ENCODE data around the gene GPRC5B.

DNA sequence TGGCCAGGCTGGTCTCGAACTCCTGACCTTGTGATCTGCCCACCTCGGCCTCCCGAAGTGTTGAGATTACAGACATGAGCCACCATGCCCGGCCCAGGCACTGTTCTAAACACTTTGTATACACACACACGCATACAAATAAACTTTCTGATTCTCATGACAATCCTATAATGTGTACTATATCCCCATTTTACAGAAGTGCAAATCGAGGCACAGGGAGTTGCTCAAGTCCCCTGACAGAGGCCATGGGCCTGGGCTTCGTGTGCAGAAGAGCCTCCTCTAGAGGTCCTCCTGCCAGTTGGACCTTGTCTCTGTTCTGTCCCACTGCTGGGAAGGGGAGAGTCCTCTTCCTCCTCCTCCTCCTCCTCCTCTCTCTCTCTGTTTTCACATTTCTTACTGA is 9.9 kb upstream of the GPRC5B start:
- no peak for TF ChIP-seq PHF8 (IDR thresholded peaks at IDR 0.05; ENCODE audit: borderline replicate concordance, low read depth)
- no peak for TF ChIP-seq MAX (IDR thresholded peaks at IDR 0.05)
- TF ChIP-seq MYC (IDR thresholded peaks at IDR 0.05; ENCODE audit: borderline replicate concordance, low read length) = no peak
- no peak for TF ChIP-seq CEBPB (IDR thresholded peaks at IDR 0.05)
- no peak for TF ChIP-seq JUNB (IDR thresholded peaks at IDR 0.05)
- no peak for TF ChIP-seq NFE2L2 (conservative IDR thresholded peaks at IDR 0.05; ENCODE audit: low read length)
- TF ChIP-seq EP300 (IDR thresholded peaks at IDR 0.05) = no peak
- TF ChIP-seq, protein P1, sequence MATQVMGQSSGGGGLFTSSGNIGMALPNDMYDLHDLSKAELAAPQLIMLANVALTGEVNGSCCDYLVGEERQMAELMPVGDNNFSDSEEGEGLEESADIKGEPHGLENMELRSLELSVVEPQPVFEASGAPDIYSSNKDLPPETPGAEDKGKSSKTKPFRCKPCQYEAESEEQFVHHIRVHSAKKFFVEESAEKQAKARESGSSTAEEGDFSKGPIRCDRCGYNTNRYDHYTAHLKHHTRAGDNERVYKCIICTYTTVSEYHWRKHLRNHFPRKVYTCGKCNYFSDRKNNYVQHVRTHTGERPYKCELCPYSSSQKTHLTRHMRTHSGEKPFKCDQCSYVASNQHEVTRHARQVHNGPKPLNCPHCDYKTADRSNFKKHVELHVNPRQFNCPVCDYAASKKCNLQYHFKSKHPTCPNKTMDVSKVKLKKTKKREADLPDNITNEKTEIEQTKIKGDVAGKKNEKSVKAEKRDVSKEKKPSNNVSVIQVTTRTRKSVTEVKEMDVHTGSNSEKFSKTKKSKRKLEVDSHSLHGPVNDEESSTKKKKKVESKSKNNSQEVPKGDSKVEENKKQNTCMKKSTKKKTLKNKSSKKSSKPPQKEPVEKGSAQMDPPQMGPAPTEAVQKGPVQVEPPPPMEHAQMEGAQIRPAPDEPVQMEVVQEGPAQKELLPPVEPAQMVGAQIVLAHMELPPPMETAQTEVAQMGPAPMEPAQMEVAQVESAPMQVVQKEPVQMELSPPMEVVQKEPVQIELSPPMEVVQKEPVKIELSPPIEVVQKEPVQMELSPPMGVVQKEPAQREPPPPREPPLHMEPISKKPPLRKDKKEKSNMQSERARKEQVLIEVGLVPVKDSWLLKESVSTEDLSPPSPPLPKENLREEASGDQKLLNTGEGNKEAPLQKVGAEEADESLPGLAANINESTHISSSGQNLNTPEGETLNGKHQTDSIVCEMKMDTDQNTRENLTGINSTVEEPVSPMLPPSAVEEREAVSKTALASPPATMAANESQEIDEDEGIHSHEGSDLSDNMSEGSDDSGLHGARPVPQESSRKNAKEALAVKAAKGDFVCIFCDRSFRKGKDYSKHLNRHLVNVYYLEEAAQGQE (IDR thresholded peaks at IDR 0.05) = no peak
- no peak for TF ChIP-seq HDAC2 (IDR thresholded peaks at IDR 0.05)
- TF ChIP-seq POLR2A (IDR thresholded peaks at IDR 0.05; ENCODE audit: low read length) = no peak
- TF ChIP-seq, protein P2, sequence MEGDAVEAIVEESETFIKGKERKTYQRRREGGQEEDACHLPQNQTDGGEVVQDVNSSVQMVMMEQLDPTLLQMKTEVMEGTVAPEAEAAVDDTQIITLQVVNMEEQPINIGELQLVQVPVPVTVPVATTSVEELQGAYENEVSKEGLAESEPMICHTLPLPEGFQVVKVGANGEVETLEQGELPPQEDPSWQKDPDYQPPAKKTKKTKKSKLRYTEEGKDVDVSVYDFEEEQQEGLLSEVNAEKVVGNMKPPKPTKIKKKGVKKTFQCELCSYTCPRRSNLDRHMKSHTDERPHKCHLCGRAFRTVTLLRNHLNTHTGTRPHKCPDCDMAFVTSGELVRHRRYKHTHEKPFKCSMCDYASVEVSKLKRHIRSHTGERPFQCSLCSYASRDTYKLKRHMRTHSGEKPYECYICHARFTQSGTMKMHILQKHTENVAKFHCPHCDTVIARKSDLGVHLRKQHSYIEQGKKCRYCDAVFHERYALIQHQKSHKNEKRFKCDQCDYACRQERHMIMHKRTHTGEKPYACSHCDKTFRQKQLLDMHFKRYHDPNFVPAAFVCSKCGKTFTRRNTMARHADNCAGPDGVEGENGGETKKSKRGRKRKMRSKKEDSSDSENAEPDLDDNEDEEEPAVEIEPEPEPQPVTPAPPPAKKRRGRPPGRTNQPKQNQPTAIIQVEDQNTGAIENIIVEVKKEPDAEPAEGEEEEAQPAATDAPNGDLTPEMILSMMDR (IDR thresholded peaks at IDR 0.05) = no peak
